GM10847 (cell line): Measurements from ENCODE around the gene TBXAS1.

Source experiments
- POLR2A ChIP-seq: IDR thresholded peaks from 2 replicates; pipeline ENCODE4 v1.6.1; 2011; ENCODE audit not compliant: insufficient read length; ENCODE audit errors: extremely low read depth

TBXAS1 gene

GRCh38 chr7:139936760-139937310, 107.8 kb downstream of the TBXAS1 start:
- TF ChIP-seq POLR2A: no peak

DNA sequence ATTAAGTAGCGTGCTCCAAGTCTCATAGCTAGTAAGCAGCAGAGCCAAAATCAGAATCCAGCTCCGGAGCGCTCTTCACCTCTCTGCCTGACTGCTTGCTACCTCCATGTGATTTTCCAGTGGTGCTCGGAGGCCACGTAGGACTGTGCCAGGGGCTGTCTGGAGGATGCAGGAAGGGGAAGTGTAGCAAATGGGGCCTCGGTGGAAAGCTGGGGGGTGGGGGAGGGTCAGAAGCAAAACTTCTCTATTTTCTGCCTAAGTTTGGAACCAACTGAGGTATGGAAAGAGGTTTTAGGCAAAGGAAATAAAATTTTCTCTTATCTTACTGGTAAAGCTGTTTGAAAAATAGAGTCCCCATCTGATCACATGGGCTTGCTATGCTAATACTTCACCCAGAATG, 108.7 kb downstream of the TBXAS1 start:
- no peak for TF ChIP-seq POLR2A

DNA sequence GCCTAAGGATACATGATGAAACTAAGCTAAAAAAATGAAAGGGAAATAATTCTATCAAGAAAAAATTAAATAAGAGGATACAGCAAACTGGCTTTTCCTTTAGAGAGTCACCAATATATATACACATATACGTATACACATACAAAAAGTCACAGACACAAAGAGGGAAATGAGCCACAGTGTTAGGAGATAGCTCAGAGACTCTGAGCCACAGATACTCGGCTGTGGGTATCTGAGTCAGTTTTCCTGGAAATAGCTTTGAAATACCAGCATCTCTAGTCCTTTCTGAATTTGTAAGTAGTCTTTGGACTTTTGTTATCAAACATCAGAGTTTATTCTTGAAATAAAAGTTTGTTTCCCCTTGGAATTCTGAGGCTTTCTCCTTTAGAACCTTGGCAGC, 111.8 kb downstream of the TBXAS1 start:
- no peak for TF ChIP-seq POLR2A

GRCh38 chr7:139941421-139941820, 112.4 kb downstream of the TBXAS1 start:
- TF ChIP-seq POLR2A: no peak

DNA sequence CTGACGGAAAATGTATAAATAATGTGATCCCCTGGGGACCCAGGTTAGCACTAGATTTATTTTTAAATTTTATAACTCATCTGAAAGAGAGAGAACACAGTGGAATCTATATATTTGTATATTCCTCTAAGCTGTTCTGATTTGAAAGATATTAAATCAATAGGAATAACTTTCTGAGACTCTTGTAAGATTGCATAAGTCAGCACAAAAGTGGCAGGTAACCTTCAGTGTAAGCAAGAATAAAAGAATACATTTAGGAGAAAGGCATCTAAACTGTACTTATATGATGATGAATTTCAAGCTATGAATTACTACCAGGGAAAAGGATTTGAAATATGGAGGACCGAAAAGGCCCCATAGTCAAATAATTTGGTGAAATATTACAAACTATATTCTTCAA, 112.8 kb downstream of the TBXAS1 start:
- no peak for TF ChIP-seq POLR2A

DNA sequence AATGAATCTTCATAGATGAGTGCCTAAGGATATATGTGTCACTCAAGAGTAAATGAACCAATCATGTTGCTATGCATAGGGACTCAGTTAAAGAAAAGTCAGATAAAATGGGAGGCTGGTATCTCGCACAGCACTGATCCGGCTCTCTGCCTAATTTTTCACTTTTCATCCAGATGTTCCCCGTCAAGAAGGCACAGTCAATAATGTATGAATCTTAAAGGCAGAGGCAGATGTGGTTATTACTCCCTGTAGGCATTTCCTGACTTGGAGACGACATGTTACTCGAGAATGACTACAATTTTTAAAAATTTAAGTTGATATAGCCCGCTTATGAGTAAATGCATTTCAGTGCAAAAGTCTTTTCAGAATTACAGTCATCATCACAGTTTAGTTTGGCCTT, 113.6 kb downstream of the TBXAS1 start:
- no peak for TF ChIP-seq POLR2A

DNA sequence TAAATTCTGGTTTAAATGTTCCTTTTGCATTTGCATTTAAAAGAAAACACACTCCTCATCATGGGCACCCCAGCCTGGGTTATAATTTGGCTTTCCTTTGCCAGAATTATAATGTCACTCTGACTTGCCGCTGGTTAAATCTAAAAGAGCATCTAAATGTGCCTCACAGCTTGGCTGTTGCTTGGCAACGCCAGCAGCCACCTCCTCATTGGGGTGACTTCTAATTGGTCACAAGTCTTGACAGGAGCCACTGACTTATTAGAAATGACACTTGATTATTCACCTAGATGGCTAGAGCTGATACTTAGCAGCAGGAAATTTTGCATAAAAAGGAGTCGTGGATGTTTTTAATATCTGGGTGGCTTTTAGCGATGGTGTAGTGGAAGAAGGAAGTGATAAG, 114.3 kb downstream of the TBXAS1 start:
- no peak for TF ChIP-seq POLR2A

DNA sequence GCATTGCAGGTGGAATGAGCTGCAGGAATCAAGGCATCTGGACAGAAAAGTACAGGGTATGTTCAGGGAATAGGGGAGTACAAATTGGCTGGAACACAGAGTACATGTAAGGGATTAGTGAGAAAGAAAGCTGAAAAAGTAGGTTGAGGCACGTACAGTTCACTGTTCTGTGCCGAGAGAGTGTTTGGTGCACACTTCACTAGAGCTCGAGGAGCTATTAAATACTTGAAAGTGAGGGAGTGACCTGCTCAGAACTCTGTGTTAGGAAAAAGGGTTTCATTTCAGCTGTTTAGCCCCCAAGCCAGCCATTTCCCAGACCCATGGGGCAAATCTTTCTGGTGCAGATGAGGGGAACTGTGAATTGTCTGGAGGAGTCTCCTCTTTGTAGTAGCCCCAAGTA, 115.2 kb downstream of the TBXAS1 start:
- no peak for TF ChIP-seq POLR2A

DNA sequence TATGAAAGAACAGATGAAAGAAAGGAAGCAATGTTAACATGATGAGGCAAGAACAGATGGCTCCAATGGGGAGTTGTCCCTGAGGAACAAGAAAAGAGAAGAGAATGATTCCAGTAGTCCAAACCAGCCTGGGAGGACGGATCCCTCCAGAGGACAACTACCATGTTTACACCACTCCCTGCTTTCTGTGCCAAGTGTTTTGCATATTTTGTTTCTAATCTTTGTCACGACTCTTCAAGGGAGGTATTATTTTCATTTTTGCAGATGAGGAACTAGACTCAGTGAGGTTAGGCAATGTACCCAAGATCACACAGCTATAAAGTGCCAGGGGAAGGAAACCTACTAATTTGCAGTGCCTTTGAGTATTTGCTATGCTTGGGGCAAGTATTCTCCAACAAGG, 117.5 kb downstream of the TBXAS1 start:
- TF ChIP-seq POLR2A: no peak

DNA sequence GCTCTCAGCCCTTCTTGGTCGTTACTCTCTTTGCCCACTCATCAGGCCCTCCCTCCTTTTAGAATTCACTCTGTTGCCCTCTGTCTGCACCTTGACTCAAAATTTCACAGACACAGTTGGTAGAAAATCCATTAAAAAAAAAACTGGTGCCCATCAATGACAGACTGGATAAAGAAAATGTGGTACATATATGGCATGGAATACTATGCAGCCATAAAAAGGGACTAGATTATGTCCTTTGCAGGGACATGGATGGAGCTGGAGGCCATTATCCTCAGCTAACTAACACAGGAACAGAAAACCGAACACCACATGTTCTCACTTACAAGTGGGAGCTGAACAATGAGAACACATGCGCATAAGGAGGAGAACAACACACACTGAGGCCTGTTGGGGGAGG, 118.0 kb downstream of the TBXAS1 start:
- TF ChIP-seq POLR2A: no peak

DNA sequence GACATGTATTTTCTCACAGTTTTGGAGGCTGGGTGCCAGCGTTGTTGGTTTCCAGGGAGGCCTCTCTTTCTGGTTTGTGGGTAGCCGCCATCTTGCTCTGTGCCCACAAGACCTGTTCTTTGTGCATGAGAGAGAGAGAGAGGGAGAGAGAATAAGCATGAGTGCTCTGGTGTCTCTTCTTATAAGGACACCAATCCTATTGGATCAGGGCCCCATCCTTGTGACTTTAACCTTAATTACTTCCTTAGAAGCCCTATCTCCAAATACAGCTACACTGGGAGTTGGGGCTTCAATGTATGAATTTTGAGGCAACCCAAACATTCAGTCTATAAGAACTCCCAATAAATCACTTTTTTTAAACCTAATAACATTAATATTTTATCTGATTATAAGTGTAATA, 119.1 kb downstream of the TBXAS1 start:
- no peak for TF ChIP-seq POLR2A

- TF ChIP-seq POLR2A: no peak
Measured at GRCh38 chr7:139948587-139949335, 119.7 kb downstream of the TBXAS1 start.

GRCh38 chr7:139949629-139950028, 120.6 kb downstream of the TBXAS1 start:
- no peak for TF ChIP-seq POLR2A

DNA sequence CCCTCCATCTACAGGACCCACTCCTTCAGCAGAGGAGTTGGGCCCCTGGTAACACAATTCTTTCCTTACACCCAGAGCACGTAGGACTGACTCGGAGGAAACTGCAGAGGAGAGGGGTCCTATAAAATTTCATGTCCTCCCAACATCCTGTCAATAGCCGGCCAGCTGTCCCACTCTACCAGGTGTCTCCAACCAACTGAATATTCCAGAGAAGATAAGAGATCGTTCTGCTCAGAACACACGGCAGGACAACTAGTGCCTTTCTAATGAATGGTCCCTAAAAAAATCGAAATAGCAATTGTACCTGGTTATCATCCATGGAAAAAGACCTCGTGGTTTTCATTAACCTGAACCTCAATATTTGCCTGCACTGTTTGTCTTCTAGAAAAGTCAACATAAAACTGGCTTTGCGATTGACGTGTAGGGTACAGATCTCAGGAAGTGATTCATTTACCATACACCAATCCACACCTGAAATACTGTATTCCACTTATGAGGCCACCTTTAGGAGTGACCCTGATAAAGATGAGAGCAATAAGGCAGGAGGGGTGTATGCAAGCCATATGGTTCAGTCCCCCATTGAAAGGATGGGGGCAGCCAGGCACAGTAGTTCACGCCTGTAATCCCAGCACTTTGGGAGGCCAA, 121.9 kb downstream of the TBXAS1 start:
- no peak for TF ChIP-seq POLR2A

DNA sequence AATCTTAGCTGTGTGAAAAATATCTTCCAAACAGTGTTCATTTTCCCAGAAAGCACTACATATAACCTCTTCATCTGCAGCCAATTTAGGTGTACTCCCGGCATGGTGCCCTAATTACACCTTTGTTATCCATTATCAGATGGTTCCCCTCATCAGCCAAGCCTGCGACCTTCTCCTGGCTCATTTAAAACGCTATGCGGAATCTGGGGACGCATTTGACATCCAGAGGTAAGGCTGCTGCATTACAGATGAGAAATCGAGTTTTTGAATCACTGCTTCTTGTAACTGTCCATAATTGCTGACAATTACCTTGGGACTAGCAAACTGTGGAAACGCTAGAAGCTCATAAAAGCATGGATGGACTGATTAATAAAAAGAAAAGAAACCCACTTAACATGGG, 124.2 kb downstream of the TBXAS1 start:
- TF ChIP-seq POLR2A: no peak

- TF ChIP-seq POLR2A: no peak
Measured at GRCh38 chr7:139955109-139955820, 126.2 kb downstream of the TBXAS1 start.

GRCh38 chr7:139958599-139959284, 129.7 kb downstream of the TBXAS1 start:
- no peak for TF ChIP-seq POLR2A
